Right atrium auricular region (tissue), 2 donors: Measurements from ENCODE around the gene MGMT. TPM values are rescaled to one million over a fixed set of nuclear protein-coding genes. Genes with fewer than 3 reads are reported as not detected.

Source experiments
- DNase-seq: peaks from one replicate; pipeline ENCODE4 v3.0.0-alpha.2; 2019; ENCODE audit warnings: low spot score
- H3K27ac ChIP-seq, 2 donors: fragments of 200-600 bp; sonication (generic); 1 replicate in 1 of 2; 2 replicates in 1 of 2; pipeline ENCODE4 v1.5.1; 2016 to 2019
- H3K27me3 ChIP-seq, 2 donors: fragments of 200-600 bp; sonication (generic); one replicate each; pipeline versions ENCODE4 v1.5.1 to v1.6.0; 2017 to 2019
- H3K36me3 ChIP-seq: fragments of 200-600 bp; sonication (generic); one replicate; pipeline ENCODE4 v1.5.1; 2016
- H3K4me1 ChIP-seq, 2 donors: fragments of 200-600 bp; sonication (generic); one replicate each; pipeline versions ENCODE4 v1.5.1 to v1.6.0; 2017 to 2019
- H3K4me3 ChIP-seq, 2 donors: fragments of 200-600 bp; sonication (generic); 1 replicate in 1 of 2; 2 replicates in 1 of 2; pipeline ENCODE4 v1.5.1; 2017 to 2019; ENCODE audit warnings: mild to moderate bottlenecking in 1 of 2, moderate library complexity in 1 of 2
- H3K9me3 ChIP-seq, 2 donors: fragments of 200-600 bp; sonication (generic); one replicate each; pipeline ENCODE4 v1.5.1; 2019
- CTCF ChIP-seq, 2 donors: fragments of 200-600 bp; sonication (generic); IDR thresholded peaks; one replicate each; pipeline ENCODE4 v1.5.1; 2019; ENCODE audit warnings: antibody characterized with exemption in 2 of 2
- total RNA-seq, 2 donors: library from RNA; depleted of rRNA; stranded (reverse); fragments of >200 nt; gene quantifications; one replicate each; pipeline ENCODE4 v1.1.0, GENCODE V29; 2016

MGMT gene
- total RNA-seq, 2 donors from 2014 or later: 18.2 to 19.2 TPM

DNA sequence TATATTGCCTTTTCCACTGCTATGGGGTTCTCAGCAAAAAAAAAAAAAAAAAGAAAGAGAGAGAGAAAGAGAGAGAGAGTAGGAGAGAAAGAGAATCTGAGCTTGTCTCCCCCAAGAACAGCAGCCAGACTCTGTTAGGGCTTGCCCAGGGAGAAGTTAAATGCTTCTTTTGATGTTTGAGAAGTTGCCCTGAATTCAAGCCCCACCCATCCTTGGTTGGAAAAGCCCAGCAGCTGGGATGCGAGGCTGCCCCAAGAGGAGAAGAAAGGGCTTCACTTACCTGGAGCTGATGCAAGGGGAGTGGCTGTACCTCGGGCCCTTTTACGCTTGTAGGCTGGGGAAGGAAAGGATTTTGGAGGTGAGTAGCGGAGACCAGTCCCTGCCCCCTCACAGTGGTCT lies 20.9 kb upstream of the MGMT start:
- Histone ChIP-seq H3K4me3 (no peak overlapping the region), H3K27me3 (no peaks in the 10 kb centered on the region), H3K9me3 (no peaks in the 10 kb centered on the region), H3K4me1 (no peaks in the 10 kb centered on the region), H3K36me3 (no peaks in the 10 kb centered on the region), H3K27ac (no peak overlapping the region)
- TF ChIP-seq CTCF (IDR thresholded peaks at IDR 0.05): no peak
- no peak for DNase-seq

DNA sequence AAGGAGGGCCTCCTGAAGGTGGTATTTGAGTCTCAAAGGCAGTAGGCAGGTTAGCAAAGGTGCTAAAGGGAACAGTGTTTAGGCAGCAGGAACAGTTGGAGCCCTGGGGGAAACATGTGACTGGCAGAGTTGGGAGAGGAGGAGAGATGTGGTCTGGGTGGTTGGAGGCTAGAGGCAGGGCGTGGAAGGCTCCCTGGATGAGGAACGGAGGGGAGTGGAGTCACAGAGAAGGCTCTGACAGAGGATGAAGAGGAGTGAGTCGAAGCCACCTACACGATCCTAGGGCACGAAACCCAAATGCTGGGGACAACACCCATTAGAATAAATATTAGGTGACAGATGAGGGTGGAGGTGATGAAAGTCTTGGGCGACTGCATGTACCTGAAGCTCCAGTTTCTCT lies 19.6 kb upstream of the MGMT start:
- no peak for DNase-seq
- H3K4me3 ChIP-seq: no peak overlapping the region
- H3K9me3 ChIP-seq: no peaks in the 10 kb centered on the region
- no peaks in the 10 kb centered on the region for H3K4me1 ChIP-seq
- H3K27ac ChIP-seq: no peak overlapping the region
- no peaks in the 10 kb centered on the region for H3K27me3 ChIP-seq
- no peaks in the 10 kb centered on the region for H3K36me3 ChIP-seq
- no peak for TF ChIP-seq CTCF (IDR thresholded peaks at IDR 0.05)

DNA sequence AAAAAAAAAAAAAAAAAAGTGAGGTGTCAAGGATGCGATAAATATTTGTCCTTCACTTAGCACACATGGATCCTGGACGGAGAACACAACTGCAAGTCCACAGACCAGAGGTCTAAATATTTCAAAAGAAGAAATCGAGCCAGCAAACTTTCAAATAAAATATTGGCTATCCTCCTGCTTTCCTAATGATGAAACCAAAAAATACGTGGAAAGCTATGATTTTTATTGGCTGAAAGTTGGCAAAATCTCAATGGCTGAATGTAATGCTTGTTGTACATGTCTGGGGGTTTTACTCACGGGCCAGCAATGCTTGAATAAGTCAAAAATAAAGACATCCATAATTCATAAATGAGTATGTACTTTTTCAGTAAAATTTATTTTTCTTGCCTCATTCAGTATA lies 19.0 kb upstream of the MGMT start:
- H3K4me3 ChIP-seq: no peak overlapping the region
- no peaks in the 10 kb centered on the region for H3K27me3 ChIP-seq
- no peaks in the 10 kb centered on the region for H3K9me3 ChIP-seq
- no peaks in the 10 kb centered on the region for H3K4me1 ChIP-seq
- no peak overlapping the region for H3K27ac ChIP-seq
- no peak for TF ChIP-seq CTCF (IDR thresholded peaks at IDR 0.05)
- no peaks in the 10 kb centered on the region for H3K36me3 ChIP-seq
- DNase-seq: no peak

GRCh38 chr10:129448539-129448938 lies 18.5 kb upstream of the MGMT start:
- no peaks in the 10 kb centered on the region for H3K9me3 ChIP-seq
- H3K4me3 ChIP-seq: no peak overlapping the region
- TF ChIP-seq CTCF (IDR thresholded peaks at IDR 0.05): no peak
- no peaks in the 10 kb centered on the region for H3K36me3 ChIP-seq
- no peaks in the 10 kb centered on the region for H3K4me1 ChIP-seq
- no peak for DNase-seq
- H3K27ac ChIP-seq: no peak overlapping the region
- no peaks in the 10 kb centered on the region for H3K27me3 ChIP-seq

DNA sequence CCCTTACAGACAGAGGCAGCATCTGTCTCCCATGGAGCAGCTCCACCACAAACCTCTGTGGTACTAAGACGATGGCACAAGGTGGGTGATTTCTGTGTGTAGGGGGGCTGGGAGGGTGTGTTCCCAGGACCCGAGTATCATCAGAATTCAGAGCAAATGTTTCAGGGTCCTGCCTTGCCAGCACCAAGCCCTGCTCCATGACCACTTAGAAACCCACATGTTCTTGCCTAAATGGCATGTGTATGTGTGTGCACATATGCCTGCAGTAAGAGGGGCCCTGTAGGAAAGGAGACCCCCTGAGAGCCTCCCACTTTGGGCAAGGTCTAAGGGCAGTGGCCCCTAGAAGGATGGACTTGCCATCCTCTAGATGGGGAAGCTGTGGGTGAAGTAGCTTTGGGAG lies 17.1 kb upstream of the MGMT start:
- no peaks in the 10 kb centered on the region for H3K36me3 ChIP-seq
- no peak overlapping the region for H3K4me3 ChIP-seq
- H3K27ac ChIP-seq: no peak overlapping the region
- H3K4me1 ChIP-seq: no peaks in the 10 kb centered on the region
- H3K27me3 ChIP-seq: no peaks in the 10 kb centered on the region
- no peak for TF ChIP-seq CTCF (IDR thresholded peaks at IDR 0.05)
- no peaks in the 10 kb centered on the region for H3K9me3 ChIP-seq
- DNase-seq: no peak

GRCh38 chr10:129450391-129450790 lies 16.6 kb upstream of the MGMT start:
- Histone ChIP-seq H3K27me3 (no peaks in the 10 kb centered on the region), H3K9me3 (no peaks in the 10 kb centered on the region), H3K36me3 (no peaks in the 10 kb centered on the region), H3K27ac (no peak overlapping the region), H3K4me1 (no peaks in the 10 kb centered on the region), H3K4me3 (no peak overlapping the region)
- DNase-seq: no peak
- TF ChIP-seq CTCF (IDR thresholded peaks at IDR 0.05): no peak
